HUES64 (cell line): ENCODE data around the gene PURB. TPM values are rescaled to one million over a fixed set of nuclear protein-coding genes. Genes with fewer than 3 reads are reported as not detected.
"Not testable (repeated sequence)": the region's sequence is repeated elsewhere in the genome, so short reads cannot be mapped to it uniquely, and the experiment has no call there.

Experiments
- H3K27ac ChIP-seq: 2 replicates; pipeline ENCODE4 v1.7.0; 2013; ENCODE audit warnings: low read depth, low read length, inconsistent platforms
- H3K27me3 ChIP-seq: 2 replicates; pipeline ENCODE4 v1.6.1; 2013; ENCODE audit warnings: mild to moderate bottlenecking, low read length; ENCODE audit not compliant: insufficient read depth
- H3K36me3 ChIP-seq: 2 replicates; pipeline ENCODE4 v1.6.1; 2013; ENCODE audit warnings: mild to moderate bottlenecking, low read length; ENCODE audit not compliant: insufficient read depth
- H3K4me1 ChIP-seq: 2 replicates; pipeline ENCODE4 v1.6.1; 2013; ENCODE audit warnings: mild to moderate bottlenecking, low read length, moderate library complexity; ENCODE audit not compliant: insufficient read depth
- H3K4me3 ChIP-seq: 2 replicates; pipeline ENCODE4 v1.5.1; 2013; ENCODE audit warnings: mild to moderate bottlenecking, low read length, moderate library complexity
- H3K9ac ChIP-seq: 2 replicates; pipeline ENCODE4 v1.6.1; 2013; ENCODE audit warnings: mild to moderate bottlenecking, low read depth, low read length
- H3K9me3 ChIP-seq: 2 replicates; pipeline ENCODE4 v1.6.1; 2013; ENCODE audit warnings: low read depth, low read length; ENCODE audit not compliant: insufficient read depth
- WGBS: fragments of 150-250, 120-280 bp; methylation state at CpG from one replicate; pipeline ENCODE4 v1.1.7; 2013; ENCODE audit warnings: missing lambda C conversion rate; 5-methylcytosine and 5-hydroxymethylcytosine counted together
- polyA plus RNA-seq, 2 experiments: library from polyadenylated mRNA; stranded (reverse); fragments of 50-300 nt; gene quantifications; one replicate each; pipeline ENCODE4 v1.2.3, GENCODE V29; 2013

Gene PURB
- 11.5 TPM for polyA plus RNA-seq (2013, experiment 1 of 2)
- 12.6 TPM for polyA plus RNA-seq (2013, experiment 2 of 2)

GRCh38 chr7:44885394-44886317 lies at the start of gene PURB:
TSS of gene PURB (minus strand) at chr7:44885530. CDS start at chr7:44885348, 182 bp downstream.
- peaks cover 31% of the 10 kb centered on the region for H3K36me3 ChIP-seq
- H3K9me3 ChIP-seq: no peaks in the 10 kb centered on the region
- H3K4me3 ChIP-seq: peak within 1 kb of the TSS; percentile 84
- H3K27me3 ChIP-seq: no peaks in the 10 kb centered on the region
- H3K9ac ChIP-seq: peak within 1 kb of the TSS; percentile 93
- 2% methylated on average over 72 of the region's 72 CpGs for WGBS
- peak within 1 kb of the TSS; percentile 90 for H3K27ac ChIP-seq
- peaks cover 36% of the 10 kb centered on the region for H3K4me1 ChIP-seq

GRCh38 chr7:44935016-44935415 lies 49.7 kb upstream of the PURB start:
- no peaks in the 10 kb centered on the region for H3K36me3 ChIP-seq
- H3K9ac ChIP-seq: no peak overlapping the region
- no peaks in the 10 kb centered on the region for H3K27me3 ChIP-seq
- 24% methylated on average over 1 of the region's 1 CpG for WGBS
- no peak overlapping the region for H3K4me3 ChIP-seq
- H3K9me3 ChIP-seq: no peaks in the 10 kb centered on the region
- H3K27ac ChIP-seq: no peak overlapping the region
- H3K4me1 ChIP-seq: peaks cover 5% of the 10 kb centered on the region; the same call in 1 of the 2 replicates

GRCh38 chr7:44934510-44934909 lies 49.2 kb upstream of the PURB start:
- not testable (repeated sequence) for H3K4me3 ChIP-seq, H3K4me1 ChIP-seq, H3K27ac ChIP-seq, H3K36me3 ChIP-seq, H3K27me3 ChIP-seq, H3K9me3 ChIP-seq, H3K9ac ChIP-seq
- WGBS: 92% methylated on average over 5 of the region's 5 CpGs

- H3K9ac ChIP-seq: no peak overlapping the region
These were observed 45.6 kb upstream of the PURB start for GRCh38 chr7:44930921-44931320.

GRCh38 chr7:44922351-44922694 lies 37.0 kb upstream of the PURB start:
- H3K27me3 ChIP-seq: no peaks in the 10 kb centered on the region
- no peak overlapping the region for H3K9ac ChIP-seq
- WGBS: 66% methylated on average over 5 of the region's 8 CpGs
- no peaks in the 10 kb centered on the region for H3K4me1 ChIP-seq
- no peak overlapping the region for H3K4me3 ChIP-seq
- no peaks in the 10 kb centered on the region for H3K36me3 ChIP-seq
- H3K27ac ChIP-seq: no peak overlapping the region
- no peaks in the 10 kb centered on the region for H3K9me3 ChIP-seq

More at GRCh38 chr7:44930921-44931320, 45.6 kb upstream of the PURB start:
- H3K27ac ChIP-seq: no peak overlapping the region
- peaks cover 5% of the 10 kb centered on the region; the same call in 1 of the 2 replicates for H3K4me1 ChIP-seq
- no peaks in the 10 kb centered on the region for H3K9me3 ChIP-seq
- 97% methylated on average over 6 of the region's 6 CpGs for WGBS
- H3K36me3 ChIP-seq: no peaks in the 10 kb centered on the region
- no peak overlapping the region for H3K4me3 ChIP-seq
- no peaks in the 10 kb centered on the region for H3K27me3 ChIP-seq

GRCh38 chr7:44921607-44922350 lies 36.4 kb upstream of the PURB start:
- H3K9me3 ChIP-seq: no peaks in the 10 kb centered on the region
- H3K27me3 ChIP-seq: no peaks in the 10 kb centered on the region
- no peak overlapping the region for H3K9ac ChIP-seq
- 43% methylated on average over 14 of the region's 14 CpGs for WGBS
- H3K27ac ChIP-seq: no peak overlapping the region
- H3K4me1 ChIP-seq: no peaks in the 10 kb centered on the region
- no peaks in the 10 kb centered on the region for H3K36me3 ChIP-seq
- H3K4me3 ChIP-seq: no peak overlapping the region

GRCh38 chr7:44920119-44920518 lies 34.8 kb upstream of the PURB start:
- Histone ChIP-seq H3K4me1 (no peaks in the 10 kb centered on the region), H3K27me3 (no peaks in the 10 kb centered on the region), H3K27ac (no peak overlapping the region), H3K36me3 (no peaks in the 10 kb centered on the region), H3K4me3 (no peak overlapping the region), H3K9me3 (no peaks in the 10 kb centered on the region), H3K9ac (no peak overlapping the region)
- WGBS: 86% methylated on average over 3 of the region's 3 CpGs

GRCh38 chr7:44918029-44918428 lies 32.7 kb upstream of the PURB start:
- H3K4me3 ChIP-seq: no peak overlapping the region
- H3K4me1 ChIP-seq: no peaks in the 10 kb centered on the region
- no peak overlapping the region for H3K27ac ChIP-seq
- no peaks in the 10 kb centered on the region for H3K9me3 ChIP-seq
- H3K36me3 ChIP-seq: no peaks in the 10 kb centered on the region
- no peaks in the 10 kb centered on the region for H3K27me3 ChIP-seq
- H3K9ac ChIP-seq: no peak overlapping the region

GRCh38 chr7:44917465-44917864 lies 32.1 kb upstream of the PURB start:
- H3K27me3 ChIP-seq: no peaks in the 10 kb centered on the region
- H3K9me3 ChIP-seq: no peaks in the 10 kb centered on the region
- WGBS: 90% methylated on average over 2 of the region's 2 CpGs
- H3K9ac ChIP-seq: no peak overlapping the region
- no peaks in the 10 kb centered on the region for H3K36me3 ChIP-seq
- H3K4me3 ChIP-seq: no peak overlapping the region
- H3K4me1 ChIP-seq: no peaks in the 10 kb centered on the region
- H3K27ac ChIP-seq: no peak overlapping the region

GRCh38 chr7:44914992-44915607 lies 29.8 kb upstream of the PURB start:
- Histone ChIP-seq H3K27ac (no peak overlapping the region), H3K36me3 (no peaks in the 10 kb centered on the region), H3K9me3 (no peaks in the 10 kb centered on the region), H3K27me3 (no peaks in the 10 kb centered on the region), H3K9ac (no peak overlapping the region), H3K4me1 (no peaks in the 10 kb centered on the region), H3K4me3 (no peak overlapping the region)
- 95% methylated on average over 9 of the region's 10 CpGs for WGBS

GRCh38 chr7:44912775-44913347 lies 27.5 kb upstream of the PURB start:
- no peak overlapping the region for H3K4me3 ChIP-seq

More at GRCh38 chr7:44912775-44913347, 27.5 kb upstream of the PURB start:
- Histone ChIP-seq H3K9me3 (no peaks in the 10 kb centered on the region), H3K36me3 (no peaks in the 10 kb centered on the region), H3K27ac (no peak overlapping the region), H3K4me1 (no peaks in the 10 kb centered on the region), H3K9ac (no peak overlapping the region), H3K27me3 (no peaks in the 10 kb centered on the region)
- WGBS: 52% methylated on average over 7 of the region's 7 CpGs
